Peyer's patch (tissue), 4 donors: ENCODE data around the gene C17orf100. TPM values are rescaled to one million over a fixed set of nuclear protein-coding genes. Genes with fewer than 3 reads are reported as not detected.

ENCODE experiments used
- DNase-seq, 3 donors: peaks; one replicate each; pipeline ENCODE4 v3.0.0-alpha.2; 2017 to 2019
- H3K27ac ChIP-seq, 4 donors: fragments of 200-600 bp; sonication (generic); one replicate each; pipeline ENCODE4 v1.5.1; 2016 to 2019
- H3K27me3 ChIP-seq, 2 donors: fragments of 200-600 bp; sonication (generic); one replicate each; pipeline ENCODE4 v1.5.1; 2019
- H3K36me3 ChIP-seq, 3 donors: fragments of 200-600 bp; sonication (generic); one replicate each; pipeline ENCODE4 v1.5.1; 2016 to 2019
- H3K4me1 ChIP-seq, 4 donors: fragments of 200-600 bp; sonication (generic); one replicate each; pipeline ENCODE4 v1.5.1; 2016 to 2019
- H3K4me3 ChIP-seq, 4 donors: fragments of 200-600 bp; sonication (generic); 1 replicate in 3 of 4; 2 replicates in 1 of 4; pipeline ENCODE4 v1.5.1; 2016 to 2019; ENCODE audit warnings: mild to moderate bottlenecking in 1 of 4
- H3K9me3 ChIP-seq, 4 donors: fragments of 200-600 bp; sonication (generic); one replicate each; pipeline ENCODE4 v1.5.1; 2016 to 2019; ENCODE audit warnings: mild to moderate bottlenecking in 1 of 4
- CTCF ChIP-seq, 6 experiments: fragments of 450-650 bp in 4 of 6; fragments of 200-600 bp in 2 of 6; sonication (generic) in 1 of 6; IDR thresholded peaks; one replicate each; pipeline ENCODE4 v1.5.1; 2017 to 2019; ENCODE audit warnings: antibody characterized with exemption in 6 of 6, mild to moderate bottlenecking in 3 of 6, moderate library complexity in 1 of 6
- POLR2A ChIP-seq, 2 donors: fragments of 450-650 bp; IDR thresholded peaks; one replicate each; pipeline ENCODE4 v1.5.1; 2017; ENCODE audit warnings: antibody characterized with exemption in 2 of 2, mild to moderate bottlenecking in 2 of 2, moderate library complexity in 2 of 2
- total RNA-seq, 4 donors: library from RNA; depleted of rRNA; stranded (reverse); fragments of >200 nt; gene quantifications; one replicate each; pipeline ENCODE4 v1.1.0, GENCODE V29; 2016

Gene C17orf100
- total RNA-seq, 4 donors from 2014 or later: 2.3 to 16.5 (median 3.1) TPM

DNA sequence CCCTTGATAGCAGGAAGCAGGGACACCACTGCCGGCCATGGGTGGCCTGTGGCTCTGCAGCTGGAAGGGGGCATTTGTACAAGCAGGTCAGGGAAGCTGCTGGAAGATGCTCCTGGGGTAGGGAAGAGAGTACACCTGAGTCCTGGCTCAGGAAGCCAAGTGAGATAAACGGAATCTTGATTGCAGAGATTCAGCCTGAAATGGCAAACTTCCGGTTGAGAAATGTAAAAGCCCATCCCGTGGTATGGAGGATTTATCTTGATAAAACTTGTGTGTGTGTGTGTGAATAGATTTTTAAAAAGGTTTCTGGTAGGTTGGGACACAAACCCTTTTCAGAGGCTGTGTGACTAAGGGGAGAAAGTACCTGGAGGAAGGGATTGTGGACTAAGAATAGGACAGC is 29.6 kb downstream of the C17orf100 start:
- Histone ChIP-seq H3K27me3 (no peaks in the 10 kb centered on the region), H3K4me1 (no peaks in the 10 kb centered on the region), H3K4me3 (no peak overlapping the region), H3K36me3 (no peaks in the 10 kb centered on the region), H3K27ac (no peak overlapping the region), H3K9me3 (no peaks in the 10 kb centered on the region)
- TF ChIP-seq POLR2A (IDR thresholded peaks at IDR 0.05) (no peak), CTCF (IDR thresholded peaks at IDR 0.05) (no peak)
- no peak for DNase-seq

GRCh38 chr17:6681671-6682070 is 30.1 kb downstream of the C17orf100 start:
- no peaks in the 10 kb centered on the region for H3K27me3 ChIP-seq
- H3K4me1 ChIP-seq: no peaks in the 10 kb centered on the region
- H3K4me3 ChIP-seq: no peak overlapping the region
- no peak overlapping the region for H3K27ac ChIP-seq
- TF ChIP-seq POLR2A (IDR thresholded peaks at IDR 0.05) (no peak), CTCF (IDR thresholded peaks at IDR 0.05) (no peak)
- H3K9me3 ChIP-seq: no peaks in the 10 kb centered on the region
- H3K36me3 ChIP-seq: no peaks in the 10 kb centered on the region
- no peak for DNase-seq

- Histone ChIP-seq H3K36me3 (no peaks in the 10 kb centered on the region), H3K27ac (no peak overlapping the region), H3K4me1 (no peaks in the 10 kb centered on the region), H3K4me3 (no peak overlapping the region), H3K9me3 (no peaks in the 10 kb centered on the region), H3K27me3 (no peaks in the 10 kb centered on the region)
- TF ChIP-seq CTCF (IDR thresholded peaks at IDR 0.05) (no peak), POLR2A (IDR thresholded peaks at IDR 0.05) (no peak)
- DNase-seq: peak in 1 of 3 donors; percentile 2
Measured at GRCh38 chr17:6682339-6682738, 30.8 kb downstream of the C17orf100 start.

GRCh38 chr17:6683081-6683684 is 31.6 kb downstream of the C17orf100 start:
- Histone ChIP-seq H3K4me1 (no peaks in the 10 kb centered on the region), H3K27ac (no peak overlapping the region), H3K36me3 (no peaks in the 10 kb centered on the region), H3K4me3 (no peak overlapping the region), H3K9me3 (no peaks in the 10 kb centered on the region), H3K27me3 (no peaks in the 10 kb centered on the region)
- TF ChIP-seq CTCF (IDR thresholded peaks at IDR 0.05): no peak
- no peak for TF ChIP-seq POLR2A (IDR thresholded peaks at IDR 0.05)
- DNase-seq: no peak

DNA sequence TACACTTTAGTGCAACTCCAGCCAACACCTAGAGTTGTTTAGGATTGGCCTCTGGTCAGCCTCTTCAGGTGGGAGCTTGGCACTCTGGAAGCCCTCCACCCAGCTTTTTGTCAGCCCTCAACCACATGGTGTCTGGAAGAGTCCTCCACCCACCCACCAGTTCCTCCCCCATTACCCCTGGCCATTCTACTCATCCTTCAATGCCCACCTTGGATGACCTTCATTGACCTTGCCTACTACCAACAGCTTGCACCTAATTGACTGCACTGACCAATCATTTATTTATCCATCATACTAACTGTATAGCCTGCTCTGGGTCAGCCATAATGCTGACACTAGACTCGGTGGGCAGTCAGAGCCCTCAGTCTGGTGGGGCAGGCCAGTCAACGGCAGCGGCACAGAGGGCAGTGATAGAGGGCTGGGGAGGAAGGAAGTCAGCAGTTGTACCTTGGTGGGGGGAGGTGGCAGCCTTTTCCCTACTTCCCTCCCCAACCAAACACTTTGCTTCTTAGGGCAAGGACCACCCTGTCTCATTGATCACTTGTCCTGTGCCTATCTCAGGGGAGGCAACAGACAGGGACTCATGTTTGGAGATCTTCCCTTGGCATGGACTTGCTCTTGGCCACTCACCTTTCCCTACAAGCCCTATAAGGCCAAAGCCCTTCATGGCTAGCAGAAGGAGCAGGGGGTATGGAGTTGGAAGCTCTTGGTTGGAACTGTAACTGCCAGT is 32.3 kb downstream of the C17orf100 start:
- no peaks in the 10 kb centered on the region for H3K27me3 ChIP-seq
- DNase-seq: peak in 1 of 3 donors; percentile 10
- no peaks in the 10 kb centered on the region for H3K36me3 ChIP-seq
- no peak for TF ChIP-seq POLR2A (IDR thresholded peaks at IDR 0.05)
- TF ChIP-seq CTCF (IDR thresholded peaks at IDR 0.05): no peak
- H3K4me1 ChIP-seq: no peaks in the 10 kb centered on the region
- H3K4me3 ChIP-seq: no peak overlapping the region
- no peaks in the 10 kb centered on the region for H3K9me3 ChIP-seq
- no peak overlapping the region for H3K27ac ChIP-seq
